GM21515 (cell line): Measurements from ENCODE around the gene THY1.
"Not testable (repeated sequence)": the region's sequence is repeated elsewhere in the genome, so short reads cannot be mapped to it uniquely, and the experiment has no call there.

Source experiments
- ATAC-seq: cut with Tn5 transposase; IDR thresholded peaks from one replicate; pipeline ENCODE4 v1.9.1; 2021; ENCODE audit not compliant: unreplicated experiment

THY1 gene

DNA sequence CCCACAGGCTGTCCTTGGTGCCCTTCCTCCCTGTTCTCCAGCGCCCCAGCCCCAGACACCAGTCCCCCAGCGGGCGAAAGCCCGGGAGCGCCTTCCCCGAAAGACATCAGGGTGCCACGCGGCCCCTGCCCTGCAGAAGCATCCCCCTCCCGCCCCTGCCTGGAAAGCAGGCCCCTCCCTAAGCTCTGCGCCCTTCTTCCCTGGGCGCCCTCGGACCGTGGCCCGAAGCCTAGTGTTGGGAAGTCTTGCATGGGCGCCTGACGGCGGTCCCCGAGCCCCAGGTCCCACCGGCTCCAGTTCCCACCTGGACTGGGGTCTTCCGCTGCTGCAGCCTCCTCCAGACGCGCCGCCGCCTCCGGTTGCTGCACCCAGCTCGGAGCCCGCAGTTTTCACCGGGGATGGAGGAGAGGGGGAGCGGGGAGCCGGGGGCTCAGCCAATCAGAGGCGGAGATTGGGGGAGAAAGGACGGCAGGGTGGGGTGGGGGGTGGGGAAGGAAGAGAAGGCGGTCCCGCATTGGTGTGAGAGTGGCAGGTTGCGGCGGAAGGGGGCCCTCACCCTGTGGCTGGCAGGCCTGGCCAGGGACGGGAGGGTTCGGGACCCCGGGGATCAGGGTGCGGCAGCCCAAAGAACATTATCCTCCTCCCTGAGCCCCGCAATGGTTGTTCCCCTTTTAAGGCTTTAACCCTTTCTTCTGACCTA lies at the start of gene THY1:
Gene THY1 (minus strand): TSS at position 364 of the 700 bp plus-strand sequence. CDS start 2,267 bp downstream, outside the sequence.
- ATAC-seq = no peak

DNA sequence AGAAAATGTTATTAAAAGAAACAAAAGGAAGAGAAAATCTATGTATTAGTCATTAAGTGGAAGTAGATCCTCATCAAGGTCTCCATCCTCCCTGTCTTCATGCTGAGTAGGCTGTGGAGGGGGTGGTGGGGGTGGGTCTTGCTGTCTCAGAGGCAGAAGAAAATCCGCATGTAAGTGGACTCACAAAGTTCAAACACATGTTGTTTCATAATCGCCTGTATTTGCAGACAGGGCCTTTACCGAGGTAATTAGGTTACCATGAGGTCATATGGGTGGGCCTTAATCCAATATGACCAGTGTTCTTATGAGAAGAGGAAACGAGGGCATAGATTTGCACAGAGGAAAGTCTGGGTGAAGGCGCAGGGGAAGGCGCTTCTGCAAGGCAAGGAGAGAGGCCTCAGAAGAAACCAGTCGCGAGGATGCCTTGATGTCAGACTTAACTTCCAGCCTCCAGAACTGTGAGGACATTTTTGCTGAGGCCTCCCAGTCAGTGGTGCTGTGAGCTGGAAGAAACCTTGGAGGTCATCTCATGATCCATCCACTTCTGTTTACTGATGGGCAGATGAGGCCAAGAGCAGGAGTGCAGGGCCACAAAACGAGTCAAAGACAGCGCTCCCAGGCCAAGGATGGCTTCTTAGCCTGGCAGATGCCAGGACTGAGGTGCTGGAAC lies 49.3 kb upstream of the THY1 start:
- ATAC-seq = no peak

DNA sequence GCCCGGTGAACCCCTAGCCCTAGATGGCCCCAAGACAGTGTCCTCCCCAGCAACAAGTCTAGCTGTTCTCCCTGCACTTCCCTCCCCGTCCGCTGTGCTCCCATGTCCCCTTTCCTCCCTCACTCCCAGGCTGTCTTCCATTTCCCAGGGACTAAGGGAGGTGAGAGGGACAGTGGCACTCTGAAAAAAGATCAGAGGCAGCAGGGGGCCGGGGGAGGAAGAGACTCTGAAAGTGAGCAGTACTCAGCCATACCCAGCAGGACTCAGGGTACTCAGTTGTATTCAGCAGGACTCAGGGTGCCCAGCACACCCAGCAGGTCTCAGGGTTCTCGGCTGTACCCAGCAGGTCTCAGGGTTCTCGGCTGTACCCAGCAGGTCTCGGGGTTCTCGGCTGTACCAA lies 48.4 kb upstream of the THY1 start:
- ATAC-seq = no peak

DNA sequence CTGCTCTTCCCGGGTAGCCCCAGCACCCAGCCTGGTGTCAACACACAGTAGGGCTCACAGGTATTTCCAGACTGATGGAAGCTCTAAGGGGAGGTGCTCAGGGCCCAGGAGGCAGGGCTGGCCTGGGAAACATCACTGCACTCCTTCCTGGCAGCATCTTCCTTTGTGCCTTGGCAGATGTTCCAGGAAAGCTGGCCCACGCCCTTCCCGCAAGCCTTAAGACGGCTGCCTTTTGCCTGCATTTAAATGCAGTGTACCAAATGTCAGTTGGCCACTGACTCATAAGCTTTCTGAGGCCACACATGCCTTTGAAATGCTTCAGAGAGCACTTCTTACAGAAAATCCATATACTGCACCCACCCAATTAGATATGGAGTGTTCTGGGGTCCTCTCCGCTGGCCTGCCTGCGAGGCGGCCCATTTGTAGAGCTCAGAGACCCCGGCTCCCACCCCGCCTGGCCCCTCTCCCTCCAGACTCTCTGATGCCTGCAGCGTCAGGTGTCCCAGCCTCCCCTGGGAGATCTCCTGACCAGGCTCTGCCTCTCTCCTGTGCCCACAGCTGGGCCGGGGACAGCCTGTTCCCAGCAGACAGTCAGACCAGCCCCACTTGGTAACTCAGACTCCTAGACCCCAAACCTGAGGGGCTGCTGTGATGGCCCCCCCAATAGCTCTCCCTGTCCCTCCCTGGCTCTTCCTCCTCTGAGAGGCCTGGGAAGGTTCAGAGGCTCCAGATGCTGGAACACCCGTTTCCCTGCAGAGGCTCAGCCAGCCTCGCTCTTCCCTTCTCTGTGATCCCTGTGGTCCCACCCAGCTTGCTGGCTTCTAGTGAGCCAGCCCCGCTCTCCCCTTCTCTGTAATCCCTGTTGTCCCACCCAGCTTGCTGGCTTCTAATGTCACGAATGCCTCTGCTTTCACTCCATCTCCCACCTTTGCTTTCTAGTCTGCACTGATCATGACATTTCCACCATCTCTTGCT lies 47.6 kb upstream of the THY1 start:
- ATAC-seq = no peak

DNA sequence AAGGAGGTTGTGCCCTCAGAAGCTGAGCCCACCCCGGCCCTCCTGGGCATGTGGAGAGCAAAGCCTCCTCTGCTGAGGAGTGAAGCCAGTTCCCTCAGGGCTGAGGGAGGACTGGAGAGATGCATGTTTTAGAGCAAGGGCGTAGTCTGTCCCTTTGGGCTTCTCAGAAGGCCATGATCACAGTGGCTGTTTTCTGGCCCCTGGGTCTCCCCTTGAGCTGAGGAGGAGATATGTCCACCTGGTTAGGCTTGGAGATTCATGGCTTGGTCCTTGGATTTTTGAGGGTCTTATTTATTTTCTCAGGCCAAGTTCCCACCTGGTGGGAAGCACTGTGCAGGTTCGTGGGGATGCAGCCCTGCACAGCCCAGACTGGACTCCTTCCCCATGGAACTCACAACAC lies 46.5 kb upstream of the THY1 start:
- ATAC-seq = no peak

DNA sequence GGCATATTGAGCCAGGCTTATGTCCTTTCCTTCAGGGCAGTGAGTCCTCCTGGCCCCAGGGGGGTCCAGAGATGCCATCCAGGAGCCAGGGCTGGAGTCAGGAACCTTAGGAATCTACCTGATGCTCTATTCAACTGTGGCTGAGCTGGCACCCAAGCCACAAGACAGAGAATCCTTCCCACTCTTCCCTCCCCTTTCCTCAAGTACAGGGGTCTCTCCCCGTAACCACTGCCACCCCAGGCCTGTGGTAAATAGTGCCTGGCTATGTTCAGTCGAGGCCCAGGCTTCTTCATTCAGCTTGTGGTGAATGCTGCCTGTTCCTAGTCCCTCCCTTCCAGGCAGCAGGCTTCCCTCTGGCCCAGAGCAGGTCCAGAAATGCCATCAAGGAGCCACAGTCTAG lies 45.5 kb upstream of the THY1 start:
- ATAC-seq = no peak

DNA sequence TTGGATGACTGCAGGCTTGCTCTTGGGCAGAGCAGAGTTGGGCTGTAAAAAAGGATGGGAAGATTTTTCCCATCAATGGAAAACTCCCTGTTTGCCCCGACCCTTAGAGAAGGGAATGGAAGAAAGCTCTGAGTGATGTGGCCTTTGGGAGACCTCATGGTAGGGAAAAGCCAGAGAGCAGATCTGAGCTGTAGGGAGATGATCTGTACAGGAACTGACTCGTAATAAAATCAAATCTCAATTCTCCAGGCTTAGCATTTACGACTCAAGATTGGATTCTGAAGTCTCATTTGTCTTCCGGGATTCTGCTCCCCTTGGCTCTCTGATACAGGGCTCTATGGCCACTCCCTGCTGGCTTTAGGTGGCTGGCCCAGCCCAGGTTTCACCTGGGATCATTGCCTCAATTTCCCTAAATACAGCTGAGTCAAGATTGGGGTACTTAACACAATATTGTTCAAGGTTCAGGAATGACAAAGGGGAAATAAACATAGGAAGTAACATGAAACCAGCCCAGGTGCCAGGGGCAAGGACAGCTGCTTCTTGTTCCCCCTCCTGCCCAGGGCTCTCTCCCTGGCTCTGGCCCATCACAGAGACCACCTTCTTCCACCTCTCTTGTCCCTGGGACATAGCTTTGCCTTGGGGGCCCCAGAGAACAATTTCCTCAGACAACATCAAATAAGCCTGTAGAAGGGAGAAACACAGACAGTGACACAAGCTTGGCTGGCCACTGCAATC lies 38.4 kb upstream of the THY1 start:
- ATAC-seq = no peak

DNA sequence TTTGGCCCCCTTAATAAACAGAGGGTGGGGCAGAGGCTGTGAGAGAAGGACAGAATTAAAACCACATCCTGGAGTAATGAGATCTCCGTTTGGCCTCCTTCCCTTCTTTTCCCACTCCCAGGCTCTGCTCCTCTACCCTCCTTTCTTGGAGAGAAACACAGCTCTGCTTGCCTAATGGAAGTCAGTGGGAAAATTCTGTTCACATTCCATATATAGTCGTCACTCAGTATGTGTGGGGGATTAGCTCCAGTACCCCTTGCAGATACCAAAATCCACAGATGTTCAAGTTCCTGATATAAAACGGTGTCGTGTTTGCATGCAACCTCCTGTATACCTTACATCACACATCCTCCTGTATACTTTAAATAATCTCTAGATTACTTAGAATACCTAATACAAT lies 37.6 kb upstream of the THY1 start:
- no peak for ATAC-seq

DNA sequence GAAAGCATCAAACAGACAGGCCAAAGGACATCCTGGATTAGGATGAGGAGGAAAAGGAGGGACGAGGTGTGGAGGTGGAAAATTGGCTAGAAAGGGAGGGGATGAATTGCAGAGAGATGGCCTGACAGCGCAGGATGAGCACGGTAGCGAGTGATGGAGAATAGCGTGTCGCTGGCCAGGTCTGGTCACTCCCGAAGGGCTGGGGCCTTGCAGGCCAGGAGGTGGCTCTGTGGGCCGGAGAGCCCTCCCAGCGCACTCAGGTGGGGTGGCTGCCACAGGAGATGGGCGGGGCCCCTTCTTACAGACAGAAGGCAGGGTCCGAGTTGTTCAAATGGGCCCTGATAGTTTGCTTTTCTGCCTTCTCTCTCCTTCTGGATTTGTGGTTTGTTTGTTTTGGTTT lies 37.1 kb upstream of the THY1 start:
- ATAC-seq = no peak

DNA sequence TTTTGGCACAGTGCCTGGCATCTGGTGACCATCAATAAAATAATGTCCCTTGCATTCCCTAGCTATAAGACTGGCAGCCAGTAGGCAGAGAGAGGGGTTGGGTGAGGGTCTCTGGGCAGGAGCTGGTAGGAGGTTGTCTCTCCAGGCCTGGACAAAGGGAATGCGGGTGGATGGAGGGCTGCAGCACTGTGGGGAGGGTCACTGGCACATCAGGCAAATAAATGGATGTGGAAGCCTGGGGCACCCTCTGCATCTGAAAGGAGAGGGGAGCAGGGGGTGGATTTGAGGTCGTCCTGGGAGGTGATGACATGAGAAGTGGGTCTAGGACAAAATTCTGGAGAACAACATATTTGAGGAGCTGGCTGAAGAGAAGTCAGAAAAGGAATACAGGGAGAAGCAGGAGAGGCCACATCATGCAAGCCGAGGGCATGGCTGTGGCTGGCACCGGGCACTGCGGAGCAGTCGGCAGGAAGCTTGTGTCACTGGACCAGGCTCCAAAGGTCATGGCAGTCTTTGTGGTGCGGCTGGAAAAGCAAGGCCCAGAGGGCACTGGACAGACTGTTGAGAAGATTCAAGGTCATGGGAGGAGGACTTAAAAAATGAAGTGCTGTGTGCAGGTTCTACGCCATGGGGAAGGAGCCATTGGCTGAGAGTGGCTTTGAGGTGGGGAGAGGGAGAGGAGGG lies 36.5 kb upstream of the THY1 start:
- ATAC-seq = no peak

DNA sequence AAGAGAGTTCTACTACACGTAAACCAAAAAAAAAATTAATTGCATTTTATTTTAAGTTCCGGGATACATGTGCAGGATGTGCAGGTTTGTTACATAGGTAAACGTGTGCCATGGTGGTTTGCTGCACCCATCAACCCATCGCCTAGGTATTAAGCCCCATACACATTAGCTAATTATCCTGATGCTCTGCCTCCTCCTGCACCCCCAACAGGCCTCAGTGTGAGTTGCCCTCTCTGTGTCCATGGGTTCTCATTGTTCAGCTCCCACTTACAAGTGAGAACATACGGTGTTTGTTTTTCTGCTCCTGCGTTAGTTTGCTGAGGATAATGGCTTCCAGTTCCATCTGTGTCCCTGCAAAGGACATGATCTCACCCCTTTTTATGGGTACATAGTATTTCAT lies 32.7 kb upstream of the THY1 start:
- not testable (repeated sequence) for ATAC-seq

DNA sequence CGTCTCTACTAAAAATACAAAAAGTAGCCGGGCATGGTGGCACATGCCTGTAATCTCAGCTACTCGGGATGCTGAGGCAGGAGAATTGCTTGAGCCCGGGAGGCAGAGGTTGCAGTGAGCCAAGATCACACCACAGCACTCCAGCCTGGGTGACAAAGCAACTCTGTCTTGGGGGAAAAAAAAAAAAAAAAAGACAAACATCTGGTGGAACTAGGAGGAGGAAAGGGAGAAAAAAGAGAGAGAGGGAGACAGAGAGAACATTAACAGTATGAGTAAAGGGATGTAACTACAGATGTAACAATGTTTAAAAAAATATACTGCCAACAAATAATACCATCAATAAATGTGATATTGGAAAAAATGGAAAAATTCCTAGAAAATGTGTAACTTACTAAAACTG lies 32.3 kb upstream of the THY1 start:
- not testable (repeated sequence) for ATAC-seq

DNA sequence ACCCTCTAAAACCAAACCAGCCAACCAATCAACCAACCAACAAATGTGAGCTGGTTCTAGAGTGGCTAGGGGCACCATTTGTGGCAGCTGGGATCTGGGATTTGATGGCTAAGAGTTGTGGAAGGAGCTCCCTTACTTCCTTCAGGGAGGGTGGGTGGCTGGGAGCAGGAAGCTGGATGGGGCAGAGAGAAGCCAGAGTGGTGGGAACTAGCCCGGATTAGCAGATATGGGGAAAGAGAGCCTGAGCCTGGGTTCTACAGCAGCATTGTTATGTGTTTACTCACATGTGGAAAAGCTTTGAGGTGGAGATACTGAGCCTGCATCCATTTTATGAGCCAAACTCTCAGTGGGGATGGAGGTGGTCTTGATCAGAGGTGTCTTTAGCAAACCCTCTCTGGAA lies 30.9 kb upstream of the THY1 start:
- no peak for ATAC-seq

DNA sequence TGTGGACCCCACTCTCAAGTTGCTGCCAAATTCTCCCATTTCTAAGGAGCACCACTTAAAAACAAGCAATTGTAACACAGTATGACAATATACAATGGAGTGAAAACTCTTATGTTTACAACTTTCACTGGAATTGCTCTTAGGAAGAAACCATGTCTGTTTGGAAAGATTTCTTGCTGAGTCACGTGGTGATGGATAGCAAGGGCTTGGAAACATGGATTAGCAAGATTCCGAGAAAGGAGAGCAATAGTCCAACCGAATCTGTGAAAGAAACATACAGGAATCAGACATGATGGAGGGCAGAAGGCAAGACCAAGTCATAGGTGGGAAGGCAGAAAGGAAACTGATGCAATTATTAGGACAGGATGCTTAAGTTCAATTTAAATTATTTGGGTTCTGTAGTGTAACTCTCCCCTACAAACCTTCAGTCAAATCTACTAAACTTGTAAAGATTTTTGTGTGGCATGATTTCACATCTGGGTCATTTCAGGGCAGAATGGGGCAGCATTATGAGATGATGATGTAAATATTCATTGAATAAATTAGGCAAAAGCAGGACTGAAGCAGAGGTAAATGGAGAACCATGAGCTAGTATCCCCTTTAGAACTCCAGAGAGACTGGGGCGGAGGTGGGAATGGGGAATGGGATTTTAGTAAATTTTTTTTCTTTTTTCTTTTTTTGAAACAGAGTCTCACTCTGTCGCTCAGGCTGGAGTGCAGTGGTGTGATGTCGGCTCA lies 27.8 kb upstream of the THY1 start:
- ATAC-seq = no peak

DNA sequence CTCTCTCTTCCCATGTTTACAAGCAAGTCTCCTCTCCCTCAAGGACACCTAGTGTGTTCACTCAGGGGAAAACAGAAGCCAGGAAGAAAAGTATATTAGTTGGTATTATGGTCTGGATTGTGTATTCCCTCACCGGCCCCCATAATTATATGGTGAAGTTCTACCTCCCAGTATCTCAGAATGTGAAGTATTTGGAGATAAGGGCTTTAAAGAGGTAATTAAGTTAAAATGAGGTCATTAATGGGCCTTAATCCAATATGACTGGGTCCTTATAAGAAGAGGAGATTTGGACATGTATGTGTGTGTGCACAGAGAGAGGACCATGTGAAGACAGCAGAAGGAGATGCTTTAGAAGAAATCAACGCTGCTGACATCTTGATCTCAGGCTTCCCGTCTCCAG lies 26.5 kb upstream of the THY1 start:
- ATAC-seq = no peak

DNA sequence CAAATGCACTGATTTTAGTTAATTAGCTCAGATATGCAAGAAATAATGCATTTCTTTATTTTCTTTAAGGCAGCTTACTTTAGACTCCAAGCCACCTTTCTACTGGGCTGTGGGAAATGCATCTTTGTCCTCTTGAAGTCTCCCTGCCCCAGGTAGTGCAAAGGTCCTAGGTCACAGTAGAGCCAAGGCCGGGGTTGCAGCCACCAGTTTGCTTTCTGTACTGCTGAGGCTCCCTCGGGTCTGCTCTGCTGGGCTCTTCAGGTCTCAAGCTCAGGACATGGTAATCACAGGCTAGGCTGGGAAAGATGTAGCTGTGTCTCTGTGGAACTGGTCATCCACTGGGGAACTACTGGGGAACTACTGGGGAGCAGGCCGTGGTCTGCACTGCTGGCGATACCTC lies 25.4 kb upstream of the THY1 start:
- ATAC-seq = no peak

DNA sequence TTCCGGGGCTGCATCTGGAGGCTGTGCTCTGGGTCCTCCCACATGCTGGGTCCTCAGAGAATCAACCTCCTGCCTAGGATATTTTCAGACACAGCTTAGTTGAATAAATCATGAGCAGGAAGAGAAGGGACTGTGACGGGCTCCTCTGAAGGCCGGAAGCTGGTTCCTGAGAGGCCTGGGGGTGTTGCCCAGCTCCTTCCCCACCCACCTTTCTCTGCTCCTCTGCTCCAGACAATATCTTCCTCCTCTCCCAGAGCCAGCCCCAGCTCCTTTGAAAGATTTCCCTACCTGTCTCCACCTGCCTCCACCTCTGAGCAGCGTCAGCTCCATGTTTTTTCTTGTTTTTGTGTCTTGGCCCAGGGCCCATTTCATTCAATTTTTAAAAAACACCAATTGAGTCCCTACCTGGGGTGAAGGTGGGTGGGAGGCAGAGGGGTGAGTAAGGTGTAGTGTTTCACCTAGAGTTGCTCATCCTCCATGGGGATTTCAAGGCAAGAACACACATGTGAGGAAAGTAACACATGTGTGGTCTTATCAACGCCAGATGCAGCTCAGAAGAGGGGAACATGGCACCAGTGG lies 24.8 kb upstream of the THY1 start:
- ATAC-seq = no peak

DNA sequence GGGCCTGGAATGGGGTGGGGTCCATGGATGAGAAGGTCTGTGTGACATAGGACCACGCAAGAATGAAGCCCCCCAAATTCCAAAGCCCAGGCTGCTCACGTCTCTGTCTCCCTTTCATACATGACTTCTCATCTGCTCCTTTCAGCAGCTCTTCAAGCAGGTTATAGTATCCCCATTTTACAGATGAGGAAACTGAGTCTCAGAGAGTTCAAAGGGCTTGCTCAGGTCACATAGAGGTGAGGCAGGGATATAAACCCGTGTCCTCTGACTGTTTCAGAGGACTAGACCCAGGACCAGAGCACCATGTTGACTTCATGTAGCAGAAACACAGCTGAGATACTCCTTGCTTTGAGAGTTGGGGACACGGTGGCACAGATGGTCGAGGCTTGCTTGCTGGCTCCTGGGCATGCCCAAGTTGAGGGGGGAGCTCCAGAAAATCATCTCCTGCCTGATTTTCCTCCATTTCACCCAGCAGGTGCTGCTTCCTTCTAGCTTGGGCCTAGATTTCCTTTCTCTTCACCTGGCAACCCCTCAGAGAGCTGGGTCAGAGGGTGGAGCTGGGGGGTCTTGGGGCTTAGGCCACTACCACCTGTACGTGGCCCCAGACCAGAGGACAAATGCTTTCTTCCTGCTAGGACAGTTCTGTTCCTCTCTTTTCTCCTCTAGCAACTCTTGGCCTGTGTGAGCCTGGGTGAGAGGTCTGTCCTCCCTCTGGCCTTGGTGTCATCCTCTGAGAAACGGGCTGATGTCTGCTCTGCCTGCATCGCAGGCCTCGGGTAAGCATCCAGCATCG lies 24.1 kb upstream of the THY1 start:
- no peak for ATAC-seq

DNA sequence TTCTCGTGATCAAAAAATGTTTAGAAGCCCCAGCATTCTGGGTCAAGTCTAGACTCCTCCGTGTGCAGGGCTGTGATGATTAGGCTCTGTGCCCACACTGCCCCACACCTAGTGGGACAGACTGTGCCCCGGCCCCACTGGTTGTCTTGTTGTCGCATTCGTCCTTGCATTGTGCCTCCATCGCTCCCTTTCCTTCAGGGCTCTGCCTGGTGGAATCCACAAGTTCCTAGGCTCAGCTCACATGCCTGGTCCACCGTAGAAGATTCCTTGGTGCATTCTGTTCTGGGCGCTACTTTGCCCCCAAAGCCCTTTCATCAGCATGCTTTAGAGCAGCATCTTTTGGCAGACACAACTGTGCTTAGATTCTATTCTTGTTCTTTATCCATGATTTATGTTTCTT lies 23.5 kb upstream of the THY1 start:
- ATAC-seq = no peak
